Right kidney (tissue), 1 donor: ENCODE data around the gene TNFRSF1A.
"Not testable (repeated sequence)": the region's sequence is repeated elsewhere in the genome, so short reads cannot be mapped to it uniquely, and the experiment has no call there.

Source experiments
- DNase-seq: peaks from one replicate; pipeline ENCODE4 v3.0.0-alpha.2; 2016

TNFRSF1A gene

DNA sequence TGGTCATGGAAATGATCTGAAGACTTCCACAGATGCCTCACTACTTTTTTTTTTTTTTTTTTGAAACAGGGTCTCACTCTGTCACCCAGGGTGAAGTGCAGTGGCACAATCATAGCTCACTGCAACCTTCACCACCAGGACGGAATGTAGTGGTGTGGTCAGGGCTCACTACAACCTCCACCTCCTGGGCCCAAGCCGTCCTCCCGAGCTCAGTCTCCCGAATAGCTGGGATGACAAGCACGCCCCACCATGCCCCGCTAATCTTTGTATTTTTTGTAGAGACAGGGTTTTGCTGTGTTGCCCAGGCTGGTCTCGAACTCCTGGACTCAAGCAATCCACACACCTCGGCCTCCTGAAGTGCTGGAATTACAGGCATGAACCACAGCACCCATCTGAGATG, 3.3 kb downstream of the TNFRSF1A start:
- DNase-seq = not testable (repeated sequence)

DNA sequence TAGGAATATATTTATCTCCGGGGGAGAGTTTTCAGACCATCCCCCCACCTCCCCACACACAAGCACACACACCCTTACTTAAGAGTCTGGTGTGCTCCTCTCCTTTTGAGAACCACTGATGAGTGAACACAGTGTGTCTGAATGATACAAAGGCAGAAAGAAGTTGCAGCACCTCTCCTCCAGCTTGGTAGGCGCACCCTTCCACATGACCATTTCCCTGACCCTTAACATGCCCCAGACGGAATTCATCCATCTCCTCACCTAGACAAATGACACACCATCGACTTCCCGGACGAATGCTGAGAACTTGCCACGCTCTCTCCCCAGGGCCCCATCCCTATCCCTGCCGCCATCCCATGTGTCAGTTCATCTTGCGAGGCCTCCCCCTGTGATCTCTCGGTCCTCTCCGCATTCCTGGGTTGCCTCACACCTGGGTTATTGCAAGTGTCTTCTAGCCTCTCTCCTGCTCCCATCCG, 3.9 kb downstream of the TNFRSF1A start:
- DNase-seq = no peak

DNA sequence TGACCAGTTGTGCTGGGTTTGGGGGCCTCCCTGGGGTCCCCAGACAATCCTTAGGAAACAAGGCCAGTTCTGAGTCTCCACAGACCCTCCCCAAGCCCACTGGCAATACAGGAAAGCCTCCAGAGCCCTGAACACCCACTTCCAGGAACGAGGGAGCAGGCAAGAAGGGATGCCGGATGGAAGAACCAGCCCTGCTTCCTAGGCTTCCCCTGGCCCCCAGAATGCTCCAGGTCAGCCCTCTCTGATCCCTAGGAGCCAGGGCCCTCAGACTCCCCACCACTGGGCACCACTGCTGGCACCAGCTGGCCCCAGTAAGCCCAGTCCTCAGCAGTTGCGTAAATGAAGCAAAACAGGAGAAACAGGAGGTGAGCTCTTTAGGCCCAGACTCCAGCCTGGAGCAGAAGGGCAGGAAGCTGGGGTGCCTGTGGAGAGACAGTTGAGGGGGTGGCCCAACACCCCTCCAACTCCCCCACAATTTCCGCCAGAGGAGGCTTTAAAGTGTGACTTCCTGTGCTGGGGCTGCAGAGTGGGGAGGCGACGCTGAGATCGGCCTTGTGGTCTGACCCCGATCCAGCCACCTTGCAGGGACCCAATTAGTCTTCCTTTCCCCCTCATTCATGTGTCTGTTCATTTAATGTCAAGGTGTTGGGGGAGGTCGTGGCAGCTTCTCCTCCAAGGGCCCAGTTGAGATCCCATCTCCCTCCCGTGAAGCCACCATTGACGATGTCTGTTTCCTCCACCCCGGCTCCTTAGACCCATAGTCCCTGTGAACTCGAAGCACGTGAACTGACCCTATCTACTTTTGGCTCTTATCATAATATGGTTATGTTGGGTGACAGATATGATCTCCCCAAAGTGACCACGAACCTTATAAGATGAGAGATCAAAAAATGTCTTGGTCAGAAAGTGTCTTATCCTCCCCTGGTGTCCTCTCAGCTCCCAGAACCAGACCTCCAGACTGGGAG, 4.7 kb downstream of the TNFRSF1A start:
- DNase-seq = peak; percentile 82

DNA sequence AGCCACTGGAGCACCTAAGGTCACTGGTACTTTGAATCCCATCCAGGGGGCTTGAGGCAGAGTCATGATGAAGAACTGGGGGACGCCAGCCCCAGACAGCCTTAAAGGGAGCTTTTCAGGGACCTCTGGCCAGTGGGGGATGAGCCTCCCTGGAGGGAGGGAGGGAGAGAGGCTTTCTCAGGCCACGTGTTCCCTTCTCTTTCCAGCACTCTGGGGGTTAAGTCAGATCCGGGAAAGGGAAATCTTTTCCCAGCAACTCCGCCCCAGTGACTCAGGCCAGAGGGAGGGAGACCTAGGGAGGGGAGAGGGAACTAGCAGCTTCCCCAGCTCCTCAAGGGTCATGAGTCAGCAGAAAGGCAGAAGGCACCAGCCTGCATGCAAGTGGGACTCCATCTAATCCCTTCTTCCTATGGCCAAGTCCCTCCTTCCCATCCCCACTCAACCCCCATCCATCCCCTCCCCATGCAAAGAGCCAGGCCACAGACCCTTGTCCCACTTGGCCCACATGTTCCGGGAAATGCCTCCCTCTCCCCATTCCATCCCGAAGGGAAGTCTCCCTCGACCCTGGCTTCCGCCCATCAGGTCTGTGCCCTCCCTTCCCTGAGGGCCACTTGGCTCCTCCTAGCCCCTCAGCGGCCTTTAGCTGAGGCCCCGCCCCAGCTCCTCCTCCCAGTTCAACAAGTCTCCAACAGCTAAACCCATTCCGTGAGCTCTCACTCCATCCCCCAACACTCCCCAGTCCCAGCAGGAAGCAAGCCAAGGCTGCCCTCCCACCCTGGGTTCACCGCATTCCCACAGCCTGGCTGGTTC, 5.6 kb downstream of the TNFRSF1A start:
- DNase-seq = peak; percentile 82

DNA sequence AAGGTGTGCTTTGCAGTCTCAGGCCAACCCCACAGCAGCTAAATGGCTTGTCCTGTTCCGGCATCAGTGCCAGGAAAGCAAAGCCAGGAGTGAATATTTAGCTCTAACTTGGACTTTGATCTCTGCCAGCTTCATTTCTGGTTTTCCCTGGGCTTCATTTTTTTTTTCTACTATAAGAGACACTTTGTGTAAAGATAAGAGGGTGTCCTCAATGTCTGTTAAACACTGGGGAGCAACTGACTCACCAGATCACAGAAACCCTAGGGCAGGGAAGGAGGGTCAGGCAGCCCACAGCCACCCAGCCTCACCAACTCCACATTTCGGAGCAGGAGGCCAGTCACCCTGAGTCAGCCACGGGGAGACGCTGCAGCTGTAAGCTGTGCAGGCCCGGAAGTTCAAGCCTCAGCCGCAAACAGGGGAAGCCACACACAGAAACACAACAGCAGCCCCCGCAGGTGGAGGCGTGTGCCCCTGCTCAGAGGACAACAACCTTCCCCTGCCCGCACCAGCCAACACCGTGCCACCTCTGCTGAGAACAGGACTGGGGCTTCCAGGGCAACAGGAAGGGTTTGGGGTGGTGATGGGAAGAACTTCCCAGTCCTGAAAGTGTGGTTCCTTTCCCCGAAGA, 6.3 kb downstream of the TNFRSF1A start:
- no peak for DNase-seq

DNA sequence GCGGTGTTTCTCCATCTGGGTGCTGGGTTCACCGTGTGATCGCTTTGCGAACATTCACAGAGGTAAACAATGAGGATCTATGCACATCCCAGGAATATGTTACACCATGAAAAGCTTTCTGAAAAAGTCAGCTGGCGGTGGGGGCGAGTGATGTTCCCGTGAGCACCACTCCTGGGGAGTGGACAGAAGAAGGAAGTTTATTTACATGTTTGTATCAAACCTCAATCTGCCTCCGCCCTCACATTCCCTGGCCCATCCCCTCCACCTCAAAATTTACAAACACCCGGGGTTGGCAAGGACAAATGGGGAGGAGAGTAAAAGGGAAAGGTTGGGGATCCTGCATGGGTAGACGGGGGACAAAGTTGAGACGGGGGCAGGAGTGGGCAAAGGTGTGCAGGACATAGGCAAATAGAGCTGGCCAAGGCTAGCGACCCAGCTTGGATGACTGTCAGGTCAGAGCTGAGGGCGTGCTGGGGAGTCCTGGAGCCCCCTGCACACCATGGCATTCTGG, 6.9 kb downstream of the TNFRSF1A start:
- DNase-seq = no peak

DNA sequence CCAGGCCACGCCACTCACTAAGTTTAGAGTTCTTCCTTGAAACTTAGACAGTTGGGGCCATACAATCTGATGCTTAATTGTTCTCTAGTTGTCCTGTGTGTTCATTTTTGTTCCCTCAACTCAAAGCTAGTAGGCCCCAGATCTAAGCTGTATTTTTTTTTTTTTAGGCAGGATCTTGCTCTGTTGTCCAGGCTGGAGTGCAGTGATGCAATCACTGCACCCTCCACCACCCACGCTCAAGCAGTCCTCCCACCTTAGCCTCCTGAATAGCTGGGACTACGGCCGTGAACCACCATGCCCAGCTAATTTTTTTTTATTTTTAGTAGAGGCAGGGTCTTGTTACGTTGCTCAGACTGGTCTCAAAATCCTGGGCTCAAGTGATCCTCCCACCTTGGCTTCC, 7.5 kb downstream of the TNFRSF1A start:
- no peak for DNase-seq

DNA sequence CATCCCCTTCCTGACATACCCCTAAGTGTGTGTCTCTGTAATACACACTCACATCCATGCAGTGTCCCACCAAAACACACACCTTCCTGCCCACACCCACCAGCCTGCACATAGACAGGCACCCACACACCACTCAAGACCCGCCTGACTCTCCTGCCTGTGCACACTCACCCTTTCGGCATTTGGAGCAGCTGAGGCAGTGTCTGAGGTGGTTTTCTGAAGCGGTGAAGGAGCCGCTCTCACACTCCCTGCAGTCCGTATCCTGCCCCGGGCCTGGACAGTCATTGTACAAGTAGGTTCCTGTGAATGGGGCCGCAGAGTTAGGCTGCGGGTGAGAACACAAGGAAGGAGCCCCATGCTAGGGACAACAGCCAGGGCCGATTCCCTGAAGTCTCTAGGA, 8.3 kb downstream of the TNFRSF1A start:
- no peak for DNase-seq

DNA sequence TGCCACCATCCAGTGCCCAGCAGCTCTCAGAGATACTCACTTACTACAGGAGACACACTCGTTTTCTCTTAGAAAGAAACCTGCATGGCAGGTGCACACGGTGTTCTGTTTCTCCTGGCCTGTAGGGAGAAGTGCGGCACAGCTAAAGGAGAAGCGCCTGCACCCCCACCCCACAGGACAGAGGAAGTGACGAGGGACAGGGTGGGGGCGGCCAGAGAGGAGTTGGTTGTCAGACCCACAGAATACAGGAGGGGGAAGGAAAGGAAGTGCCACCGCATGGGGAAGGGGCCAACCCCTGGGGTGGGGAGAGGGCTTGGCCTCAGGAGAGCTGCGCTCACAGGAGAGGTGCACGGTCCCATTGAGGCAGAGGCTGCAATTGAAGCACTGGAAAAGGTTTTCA, 8.8 kb downstream of the TNFRSF1A start:
- DNase-seq = no peak

DNA sequence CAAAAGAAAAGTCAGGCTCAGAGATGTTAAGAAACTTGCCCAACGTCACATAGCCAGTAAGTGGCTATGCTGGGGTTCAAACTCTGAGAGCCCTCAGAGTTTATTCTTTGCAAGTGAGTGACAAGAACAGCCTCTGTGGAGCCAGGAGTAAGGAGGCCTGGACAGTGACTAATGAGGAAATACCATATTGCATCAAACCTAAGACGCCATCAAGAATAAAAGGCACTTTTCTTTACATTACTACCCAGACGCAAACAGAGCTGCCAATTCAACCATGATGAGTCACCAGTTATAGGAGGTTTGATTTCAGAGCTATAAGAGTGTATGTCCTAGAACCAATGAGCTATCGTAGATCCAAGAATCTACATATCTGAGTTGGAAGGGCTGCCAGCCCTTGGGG, 9.4 kb downstream of the TNFRSF1A start:
- no peak for DNase-seq

DNA sequence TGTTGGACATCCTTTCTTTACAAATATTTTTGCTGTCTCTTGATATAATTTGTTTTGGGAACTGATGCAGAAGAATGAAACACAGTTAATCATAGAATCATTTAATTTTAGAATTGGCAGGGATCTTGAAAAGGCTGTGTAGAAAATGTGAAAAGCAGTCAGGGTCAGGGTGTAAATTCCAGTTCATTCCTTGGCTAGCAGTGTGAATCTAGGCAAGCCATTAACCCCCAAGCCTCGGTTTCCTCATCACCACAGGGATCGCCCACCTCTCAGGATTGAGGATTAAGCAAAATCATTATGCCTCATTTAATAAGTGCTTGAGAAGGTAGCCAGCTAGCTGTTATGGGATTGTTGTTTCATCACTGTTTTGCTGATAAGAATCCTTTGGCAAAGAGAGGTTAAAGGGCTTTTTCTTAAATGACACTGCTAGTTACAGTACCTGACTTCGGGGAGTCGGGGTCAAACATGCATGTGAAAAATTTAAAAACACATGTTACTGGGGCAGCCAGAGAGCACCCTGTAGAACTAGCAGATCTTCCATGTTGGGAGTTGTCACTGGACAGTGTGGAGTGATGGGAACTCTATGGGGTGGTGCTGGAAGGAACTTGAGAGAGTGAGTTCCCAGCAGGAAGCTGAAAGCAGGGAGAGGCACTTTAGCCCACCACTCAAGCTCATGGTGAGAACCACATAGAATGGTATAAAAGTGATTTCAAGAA, 10.7 kb downstream of the TNFRSF1A start:
- DNase-seq = no peak

DNA sequence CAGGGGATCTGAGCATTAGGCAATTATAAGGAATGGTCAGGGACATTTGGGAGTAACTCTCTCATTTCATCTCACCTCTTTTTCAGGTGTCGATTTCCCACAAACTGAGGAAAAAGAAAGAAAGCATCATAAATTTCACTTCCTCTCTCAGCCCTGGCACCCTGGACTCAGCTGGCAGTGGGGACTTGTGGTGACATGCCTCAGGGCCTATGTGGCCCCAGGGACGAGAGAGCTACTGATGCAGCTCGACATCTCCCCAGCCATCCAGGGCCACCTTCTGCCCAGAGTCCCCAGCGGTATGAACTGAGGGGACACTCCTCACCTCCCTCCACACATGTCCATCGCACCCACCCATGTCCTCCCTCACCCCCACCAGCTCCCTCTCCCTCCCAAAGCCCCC, 11.7 kb downstream of the TNFRSF1A start:
- DNase-seq = no peak

DNA sequence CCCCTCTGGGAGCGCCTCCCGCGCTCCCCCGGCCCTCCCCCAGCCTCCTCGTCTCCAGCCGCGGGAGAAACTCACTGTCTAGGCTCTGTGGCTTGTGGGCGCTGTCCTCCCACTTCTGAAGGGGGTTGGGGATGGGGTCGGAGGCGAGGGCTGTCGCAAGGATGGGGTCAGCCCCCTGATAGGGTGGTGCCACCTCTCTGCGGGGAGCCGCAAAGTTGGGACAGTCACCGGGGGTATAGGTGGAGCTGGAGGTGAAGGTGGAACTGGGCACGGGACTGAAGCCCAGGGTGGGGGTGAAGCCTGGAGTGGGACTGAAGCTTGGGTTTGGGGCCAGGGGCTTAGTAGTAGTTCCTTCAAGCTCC, 12.2 kb downstream of the TNFRSF1A start:
- DNase-seq = no peak

DNA sequence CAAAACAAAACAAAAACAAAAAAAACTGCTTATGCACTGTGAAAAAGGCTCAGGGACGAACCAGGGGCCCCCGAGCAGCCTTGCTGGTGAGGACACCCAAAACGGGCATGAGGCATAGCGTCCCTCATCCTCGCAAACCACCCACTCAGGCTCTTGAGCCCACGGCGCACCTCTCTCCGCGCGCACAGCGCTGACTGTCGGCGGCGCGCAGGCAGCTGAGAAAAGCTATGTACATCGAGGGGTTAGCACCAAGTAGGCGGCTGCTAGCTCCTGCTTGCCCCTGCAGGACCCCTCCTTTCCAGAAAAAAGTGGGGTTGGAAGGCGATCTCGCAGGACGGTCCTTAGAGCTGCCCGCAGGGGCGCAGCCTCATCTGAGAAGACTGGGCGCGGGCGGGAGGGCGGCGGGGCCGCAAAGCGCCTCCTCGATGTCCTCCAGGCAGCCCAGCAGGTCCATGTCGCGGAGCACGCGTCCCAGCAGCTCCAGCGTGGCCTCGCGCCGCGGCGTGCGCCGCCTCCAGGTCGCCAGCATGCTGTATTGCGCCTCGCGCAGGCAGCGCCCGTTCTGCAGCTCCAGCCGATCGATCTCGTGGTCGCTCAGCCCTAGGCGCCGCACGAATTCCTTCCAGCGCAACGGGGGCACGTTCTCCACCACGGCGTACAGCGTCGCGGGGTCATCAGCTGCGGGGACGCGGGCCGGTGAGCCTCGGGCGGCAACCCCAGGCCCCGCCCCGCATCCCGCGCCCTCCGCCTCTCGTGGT, 12.8 kb downstream of the TNFRSF1A start:
- no peak for DNase-seq

DNA sequence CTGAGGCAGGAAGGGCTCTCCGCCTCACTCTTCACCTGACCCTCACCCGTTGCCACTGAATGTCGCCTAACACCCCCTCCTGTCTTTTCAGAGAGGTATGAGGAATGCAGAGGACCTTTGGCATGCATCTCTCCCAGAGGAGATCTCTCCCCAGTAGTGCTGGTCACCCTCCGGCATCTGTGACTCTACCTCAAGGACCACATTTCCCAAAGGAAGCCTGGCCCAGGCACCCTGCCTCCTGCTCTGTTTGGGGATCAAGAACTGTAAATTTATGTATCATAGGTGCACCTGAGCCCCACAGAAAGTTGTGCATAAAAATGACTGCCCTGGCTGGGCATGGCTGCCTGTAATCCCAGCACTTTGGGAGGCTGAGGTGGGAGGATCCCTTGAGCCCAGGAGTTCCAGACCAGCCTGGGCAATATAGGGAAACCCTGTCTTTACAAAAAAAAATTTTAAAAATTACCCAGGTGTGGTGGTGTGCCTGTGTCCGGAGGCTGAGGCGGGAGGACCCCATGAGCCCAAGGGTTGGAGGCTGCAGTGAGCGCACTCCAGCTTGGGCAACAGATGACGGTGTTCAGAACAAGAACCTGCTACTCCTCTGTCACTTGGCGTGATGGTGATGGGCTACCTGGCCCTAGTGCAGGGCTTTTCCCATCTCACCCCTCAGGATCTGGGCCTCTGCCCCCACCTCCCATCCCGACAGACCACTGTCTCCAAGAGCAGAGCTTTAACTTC, 13.7 kb downstream of the TNFRSF1A start:
- no peak for DNase-seq

DNA sequence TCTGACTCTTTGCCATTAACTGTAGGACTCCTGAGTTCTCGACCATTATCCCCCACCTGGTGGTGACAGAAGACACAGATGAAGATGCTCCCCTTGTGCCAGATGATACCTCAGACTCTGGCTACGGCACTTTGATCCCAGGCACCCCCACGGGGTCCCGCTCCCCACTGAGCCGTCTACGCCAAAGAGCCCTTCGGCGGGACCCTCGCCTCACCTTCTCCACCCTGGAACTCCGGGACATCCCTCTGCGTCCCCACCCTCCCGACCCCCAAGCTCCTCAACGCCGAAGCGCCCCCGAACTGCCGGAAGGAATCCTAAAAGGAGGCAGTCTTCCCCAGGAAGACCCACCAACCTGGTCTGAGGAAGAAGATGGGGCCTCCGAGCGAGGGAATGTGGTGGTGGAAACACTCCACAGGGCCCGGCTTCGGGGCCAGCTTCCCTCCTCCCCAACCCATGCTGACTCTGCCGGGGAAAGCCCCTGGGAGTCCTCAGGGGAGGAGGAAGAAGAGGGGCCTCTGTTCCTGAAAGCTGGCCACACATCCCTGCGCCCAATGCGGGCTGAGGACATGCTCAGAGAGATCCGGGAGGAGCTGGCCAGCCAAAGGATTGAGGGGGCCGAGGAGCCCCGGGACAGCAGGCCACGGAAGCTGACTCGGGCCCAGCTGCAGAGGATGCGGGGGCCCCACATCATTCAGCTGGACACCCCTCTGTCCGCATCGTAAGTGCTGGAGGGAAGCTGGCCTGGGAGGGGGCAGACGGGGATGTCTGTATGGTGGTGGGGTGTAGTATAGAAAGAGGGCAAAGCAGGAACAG, 14.4 kb downstream of the TNFRSF1A start:
- no peak for DNase-seq

DNA sequence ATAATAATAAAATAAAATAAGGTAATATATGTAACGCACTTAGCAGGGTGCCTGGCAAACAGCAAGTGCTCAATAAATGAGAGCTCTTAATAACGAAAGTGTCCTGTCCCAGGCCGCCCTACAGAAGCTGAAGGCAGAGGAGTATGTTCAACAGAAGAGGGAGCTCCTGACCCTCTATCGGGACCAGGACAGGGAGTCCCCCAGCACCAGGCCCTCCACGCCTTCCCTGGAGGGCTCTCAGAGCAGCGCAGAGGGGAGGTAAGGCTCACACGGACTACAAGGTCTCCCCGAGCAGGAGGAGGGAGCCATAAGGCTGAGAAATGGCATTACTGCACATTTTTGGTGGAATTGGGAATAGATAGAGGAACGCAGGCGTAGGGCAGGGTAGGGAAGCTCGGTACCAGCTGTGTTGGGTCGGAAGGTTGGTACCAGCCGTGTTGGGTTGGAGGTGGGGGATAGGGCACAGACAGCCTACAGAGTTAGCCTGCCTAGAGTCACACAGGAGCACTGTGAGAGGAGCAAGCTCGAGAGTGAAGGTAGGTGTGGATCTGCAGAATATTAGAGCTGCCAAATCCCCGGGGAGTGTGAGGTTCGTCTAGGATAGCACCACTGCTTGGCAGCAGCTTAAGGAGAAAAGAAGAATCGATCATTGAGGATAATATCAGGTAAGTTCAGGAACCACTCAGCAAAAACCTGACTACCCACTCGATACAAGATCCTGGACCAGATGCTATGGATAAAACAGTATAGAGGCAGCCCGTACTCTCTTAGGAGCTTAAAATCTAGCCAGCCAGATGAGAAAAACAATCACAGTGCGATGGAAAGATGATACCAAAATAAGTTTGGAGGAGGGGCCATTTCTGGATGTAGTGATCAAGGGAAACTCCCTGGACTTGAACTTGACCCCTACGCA, 15.3 kb downstream of the TNFRSF1A start:
- DNase-seq = no peak

DNA sequence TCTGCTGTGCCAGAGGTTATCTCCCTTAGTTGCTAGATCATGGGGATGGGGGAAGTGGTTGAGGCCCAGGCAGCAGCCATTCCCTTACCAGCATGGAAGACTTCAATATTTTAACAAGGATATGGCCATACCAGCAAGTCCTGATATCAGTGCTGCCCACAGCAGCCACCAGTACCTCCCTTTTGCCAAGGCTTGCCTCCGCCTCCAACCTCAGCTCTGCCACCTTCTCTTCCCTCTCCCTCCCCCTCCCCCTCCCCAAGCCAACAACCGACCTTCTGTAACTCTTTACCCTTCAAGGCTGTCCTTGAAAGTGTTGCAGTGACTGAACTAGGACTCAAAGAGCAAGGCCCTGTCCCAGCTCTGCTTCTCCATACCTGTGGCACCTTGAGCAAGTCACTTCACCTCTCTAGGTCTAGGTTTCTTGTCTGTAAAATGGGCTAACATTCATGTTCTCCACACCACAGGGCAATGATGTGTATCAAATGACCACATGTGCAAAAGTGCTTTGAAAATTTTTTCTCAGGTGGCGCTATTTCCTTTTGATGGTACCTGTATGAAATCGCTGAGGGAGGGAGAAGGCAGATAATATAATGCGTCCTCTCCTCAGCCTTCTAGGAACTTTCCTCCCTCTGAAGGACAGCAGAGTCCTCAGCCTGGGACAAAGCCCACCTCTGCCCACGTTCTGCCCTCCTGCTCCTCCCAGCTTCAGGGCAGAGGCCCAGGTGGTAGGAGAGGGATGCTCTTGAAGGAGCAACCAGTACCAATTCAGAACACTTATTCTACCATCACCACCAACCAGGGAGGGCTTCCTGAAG, 16.7 kb downstream of the TNFRSF1A start:
- no peak for DNase-seq
